Endothelial cell of umbilical vein (primary cell): ENCODE measurements around the gene TRAK1.

Experiments
- CTCF ChIP-seq, 2 donors: IDR thresholded peaks; 1 replicate in 1 of 2; 2 replicates in 1 of 2; pipeline ENCODE4 v1.5.1; 2011; ENCODE audit warnings: low read length in 2 of 2, mild to moderate bottlenecking in 2 of 2, moderate library complexity in 2 of 2, control low read depth in 1 of 2, inconsistent platforms in 1 of 2, low read depth in 1 of 2; ENCODE audit not compliant: insufficient read depth in 1 of 2; ENCODE audit errors: extremely low read depth in 1 of 2
- EZH2 ChIP-seq: IDR thresholded peaks from 2 replicates; pipeline ENCODE4 v1.6.1; 2012; ENCODE audit warnings: borderline replicate concordance, low read depth, mild to moderate bottlenecking, moderate library complexity, low read length, inconsistent platforms; ENCODE audit not compliant: severe bottlenecking
- FOS ChIP-seq: IDR thresholded peaks from 2 replicates; pipeline ENCODE4 v1.6.1; 2011; ENCODE audit warnings: mild to moderate bottlenecking, low read length, moderate library complexity, borderline replicate concordance; ENCODE audit not compliant: insufficient read depth
- GATA2 ChIP-seq: IDR thresholded peaks from 2 replicates; pipeline ENCODE4 v1.7.0; 2011; ENCODE audit warnings: low read depth, mild to moderate bottlenecking, moderate library complexity, mixed read lengths, low read length; ENCODE audit not compliant: insufficient read length, insufficient read depth
- JUN ChIP-seq: IDR thresholded peaks from 2 replicates; pipeline ENCODE4 v1.6.1; 2011; ENCODE audit warnings: borderline replicate concordance, low read depth; ENCODE audit not compliant: insufficient read length, insufficient read depth
- MAX ChIP-seq: IDR thresholded peaks from 2 replicates; pipeline ENCODE4 v1.6.1; 2011; ENCODE audit not compliant: insufficient read depth, insufficient read length
- MYC ChIP-seq: IDR thresholded peaks from one replicate; pipeline ENCODE4 v1.6.1; 2011; ENCODE audit warnings: mild to moderate bottlenecking, low read depth, low read length
- POLR2A ChIP-seq: IDR thresholded peaks from 2 replicates; pipeline ENCODE4 v1.6.1; 2012; ENCODE audit warnings: low read depth, mild to moderate bottlenecking, control low read depth, low read length
- POLR2AphosphoS5 ChIP-seq: IDR thresholded peaks from 2 replicates; pipeline ENCODE4 v1.6.1; 2012; ENCODE audit warnings: low read depth, mild to moderate bottlenecking, control low read depth, low read length, moderate library complexity; ENCODE audit not compliant: insufficient read depth

- TF ChIP-seq CTCF (IDR thresholded peaks at IDR 0.05; ENCODE audit: extremely low read depth in 1 of 2, insufficient read depth in 1 of 2, low read depth in 1 of 2, low read length in 2 of 2): no peak
- TF ChIP-seq FOS: no peak
- no peak for TF ChIP-seq POLR2A
- no peak for TF ChIP-seq POLR2AphosphoS5
- no peak for TF ChIP-seq EZH2
- no peak for TF ChIP-seq JUN
- TF ChIP-seq MAX: no peak
- no peak for TF ChIP-seq MYC
- TF ChIP-seq GATA2: no peak
These were observed 100.2 kb downstream of the TRAK1 start for GRCh38 chr3:42191443-42191747.
